Mucosa of descending colon (tissue), 3 donors: ENCODE measurements around the gene PAN3. TPM values are rescaled to one million over a fixed set of nuclear protein-coding genes. Genes with fewer than 3 reads are reported as not detected.
A peak's percentile ranks its signal among the peaks of the same experiment; 100 is the strongest.

Source experiments
- ATAC-seq: fragments of 200-7000 bp; cut with Tn5 transposase; one replicate; pipeline ENCODE4 v1.9.1; 2020; ENCODE audit warnings: mild to moderate bottlenecking, moderate library complexity
- DNase-seq, 3 donors: peaks; one replicate each; pipeline ENCODE4 v3.0.0-alpha.2; 2020
- H3K36me3 ChIP-seq: fragments of 200-600 bp; one replicate; pipeline ENCODE4 v1.8.0; 2021; ENCODE audit warnings: low read depth, mild to moderate bottlenecking
- H3K4me1 ChIP-seq: fragments of 200-600 bp; one replicate; pipeline ENCODE4 v1.8.0; 2021; ENCODE audit warnings: low read depth, mild to moderate bottlenecking
- H3K4me3 ChIP-seq: fragments of 200-600 bp; one replicate; pipeline ENCODE4 v1.8.0; 2021; ENCODE audit warnings: mild to moderate bottlenecking
- H3K9me3 ChIP-seq: fragments of 200-600 bp; one replicate; pipeline ENCODE4 v1.8.0; 2021; ENCODE audit warnings: mild to moderate bottlenecking
- CTCF ChIP-seq: fragments of 200-600 bp; IDR thresholded peaks from one replicate; pipeline ENCODE4 v1.8.0; 2022; ENCODE audit warnings: antibody characterized with exemption, mild to moderate bottlenecking
- intact Hi-C, 2 donors: fragments of 100-400 bp; cut with DNase I in 1 of 2; cut with micrococcal nuclease in 1 of 2; formaldehyde crosslinking; loops; one replicate each; pipeline versions ENCODE4 v1.11.0 to v1.11.1; 2022; cut with DNase I, micrococcal nuclease
- total RNA-seq, 3 donors: library from RNA; stranded (reverse); fragmentation: NEBNext Ultra II Directional in 2 of 3; extraction: Animal tissue kit (Norgen Biotek cat#: 25700) in 2 of 3; gene quantifications; one replicate each; pipeline versions ENCODE4 v1.2.1 to v1.2.4, GENCODE V29; 2021 to 2023
- donor health status: DM: no; HTN: no; CAD: no; lungs with moderate emphysema.
- donor health status: DM: no; HTN: no; CAD: no.
- donor health status: DM: no; HTN: yes; CAD: no.

The PAN3 gene
- total RNA-seq, 3 donors from 2014 or later, result 28.4 to 43.7 (median 40.2) TPM

DNA sequence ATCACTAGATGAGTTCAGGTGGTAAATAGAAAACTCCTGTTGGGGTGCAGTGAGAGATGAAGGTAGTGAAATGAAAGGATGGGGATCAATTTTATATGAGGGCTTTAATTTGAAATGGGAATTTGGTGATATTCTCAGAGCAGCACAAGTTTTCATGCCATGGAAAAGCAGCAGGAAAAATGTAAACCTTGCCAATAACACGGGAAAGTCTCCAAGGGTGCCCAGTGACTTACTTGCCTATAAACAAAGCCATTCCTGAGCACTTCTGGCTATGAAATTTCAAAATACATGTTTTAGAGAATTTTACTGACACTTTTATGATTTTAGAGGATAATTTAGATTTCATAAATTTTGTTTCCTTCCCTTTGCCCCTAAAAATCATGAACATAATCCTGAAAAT, 21.6 kb upstream of the PAN3 start:
- ATAC-seq (no peak), DNase-seq (no peak)
- TF ChIP-seq CTCF, result no peak
- H3K4me1 ChIP-seq, result no peaks in the 10 kb centered on the region
- intact Hi-C loops, result no loop called here
- no peaks in the 10 kb centered on the region for H3K36me3 ChIP-seq
- H3K4me3 ChIP-seq, result no peak overlapping the region
- no peaks in the 10 kb centered on the region for H3K9me3 ChIP-seq

DNA sequence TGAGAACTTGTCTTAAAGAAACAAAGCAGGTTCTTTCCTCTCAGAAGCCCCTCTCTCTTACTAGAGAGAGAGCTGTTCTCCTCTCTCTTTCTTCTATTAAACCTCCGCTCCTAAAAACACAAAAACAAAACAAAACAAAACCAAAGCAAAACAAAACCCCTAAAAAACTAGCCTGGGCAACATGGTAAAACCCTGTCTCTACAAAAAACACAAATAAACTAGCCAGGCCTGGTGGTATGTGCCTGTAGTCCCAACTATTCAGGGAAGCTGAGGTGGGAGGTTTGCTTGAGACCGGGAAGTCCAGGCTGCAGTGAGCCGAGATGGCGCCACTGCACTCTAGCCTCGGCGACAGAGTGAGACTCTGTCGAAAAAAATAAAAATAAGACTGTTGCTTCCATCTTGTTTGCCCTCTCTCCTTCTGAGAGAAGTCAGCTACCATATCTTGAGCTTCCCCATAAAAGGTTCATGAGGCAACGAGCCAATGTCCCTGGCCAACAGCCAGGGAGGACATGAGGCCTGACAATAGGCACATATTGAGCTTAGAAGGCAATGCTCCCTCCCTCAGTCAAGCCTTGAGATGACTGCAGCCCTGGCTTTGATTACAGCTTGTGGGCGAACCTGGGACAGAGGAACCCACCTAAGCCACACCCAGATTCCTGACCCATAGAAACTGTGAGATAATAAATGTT, 20.5 kb upstream of the PAN3 start:
- Histone ChIP-seq H3K4me3 (no peak overlapping the region), H3K4me1 (no peaks in the 10 kb centered on the region), H3K9me3 (no peaks in the 10 kb centered on the region), H3K36me3 (no peaks in the 10 kb centered on the region)
- intact Hi-C loops, result no loop called here
- no peak for TF ChIP-seq CTCF
- DNase-seq (peak in 2 of 3 donors; percentile 74 to 76), ATAC-seq (peak; percentile 60)

DNA sequence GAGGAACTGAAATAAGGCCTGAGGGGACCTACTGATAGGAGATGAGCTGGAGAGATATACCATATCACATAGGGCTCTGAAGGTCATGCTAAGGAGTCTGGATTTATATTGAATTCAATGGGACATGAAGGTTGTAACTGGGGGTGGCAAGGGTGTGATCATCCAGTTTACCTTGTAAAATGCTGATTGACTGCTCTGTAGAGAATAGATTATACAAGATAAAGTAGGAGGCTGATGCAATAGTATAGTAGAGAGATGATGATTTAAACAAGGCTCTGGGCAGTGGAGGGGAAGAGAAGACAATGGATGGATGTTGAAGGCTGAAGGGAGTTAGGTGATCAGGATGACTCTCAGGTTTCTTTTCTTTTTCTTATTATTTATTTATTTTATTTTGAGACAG, 18.0 kb upstream of the PAN3 start:
- ATAC-seq, result no peak
- no peak for TF ChIP-seq CTCF

DNA sequence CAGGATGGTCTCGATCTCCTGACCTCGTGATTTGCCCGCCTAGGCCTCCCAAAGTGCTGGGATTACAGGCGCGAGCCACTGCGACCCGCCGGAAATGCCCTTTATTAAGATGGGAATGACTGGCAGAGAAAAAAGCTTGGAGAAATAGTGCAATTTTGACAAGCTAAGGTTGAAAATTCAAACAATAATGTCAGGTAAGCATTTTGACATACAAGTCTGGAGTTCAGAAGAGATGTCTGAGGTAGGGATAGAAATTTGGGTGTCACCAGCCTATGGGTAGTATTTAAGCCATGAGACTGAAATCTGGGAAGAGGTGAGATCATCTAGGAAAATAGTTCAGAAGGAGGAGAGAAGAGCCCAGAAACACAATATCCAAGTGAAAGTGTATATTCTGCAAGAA, 17.1 kb upstream of the PAN3 start:
- H3K4me1 ChIP-seq, result no peaks in the 10 kb centered on the region
- no peak overlapping the region for H3K4me3 ChIP-seq
- ATAC-seq, result no peak
- intact Hi-C loops, result no loop called here
- H3K36me3 ChIP-seq, result no peaks in the 10 kb centered on the region
- TF ChIP-seq CTCF, result no peak
- no peak for DNase-seq
- H3K9me3 ChIP-seq, result no peaks in the 10 kb centered on the region

More for the DNA sequence above, 18.0 kb upstream of the PAN3 start:
- intact Hi-C loops, result no loop called here
- no peaks in the 10 kb centered on the region for H3K4me1 ChIP-seq
- DNase-seq, result no peak
- no peak overlapping the region for H3K4me3 ChIP-seq
- no peaks in the 10 kb centered on the region for H3K36me3 ChIP-seq
- no peaks in the 10 kb centered on the region for H3K9me3 ChIP-seq

DNA sequence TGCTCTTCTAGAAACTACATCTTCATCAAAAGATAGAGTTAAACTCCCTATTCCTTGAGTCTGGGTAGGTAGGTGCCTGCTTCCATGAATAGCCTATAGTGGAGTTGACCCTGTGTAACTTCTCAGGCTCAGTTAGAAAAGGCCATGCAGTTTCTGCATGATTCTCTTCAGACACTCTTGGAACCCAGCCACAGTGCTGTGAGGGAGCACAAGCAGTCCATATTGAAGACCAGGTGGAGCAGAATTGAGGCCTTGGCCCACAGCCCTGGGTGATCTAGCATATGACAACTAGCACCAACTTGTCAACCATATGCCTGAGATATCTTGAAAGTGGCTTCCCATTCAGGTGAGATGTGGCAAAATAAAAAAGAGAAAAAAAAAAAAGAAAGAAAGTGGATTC, 10.3 kb upstream of the PAN3 start:
- ATAC-seq (no peak), DNase-seq (no peak)
- intact Hi-C loops, result no loop called here
- no peaks in the 10 kb centered on the region for H3K36me3 ChIP-seq
- no peaks in the 10 kb centered on the region for H3K4me1 ChIP-seq
- TF ChIP-seq CTCF, result no peak
- H3K9me3 ChIP-seq, result no peaks in the 10 kb centered on the region
- no peak overlapping the region for H3K4me3 ChIP-seq

DNA sequence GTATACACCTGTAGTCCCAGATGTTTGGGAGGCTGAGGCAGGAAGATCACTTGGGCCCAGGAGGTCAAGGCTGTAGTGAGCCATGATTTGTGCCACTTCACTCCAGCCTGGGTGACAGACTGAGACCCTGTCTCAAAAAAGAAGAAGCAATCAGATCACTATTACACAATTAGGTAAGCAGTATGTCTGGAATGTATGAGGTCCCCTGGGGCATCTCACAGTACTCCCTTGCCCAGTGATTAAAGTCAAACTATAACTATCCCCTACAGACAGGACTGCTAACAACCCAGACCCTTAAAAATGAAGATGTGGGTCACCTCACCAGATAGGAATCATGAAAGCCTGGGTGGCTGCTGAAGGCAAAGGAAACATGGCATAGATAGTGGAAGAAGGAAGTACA, 9.4 kb upstream of the PAN3 start:
- ATAC-seq, result no peak
- intact Hi-C loops, result no loop called here
- Histone ChIP-seq H3K4me1 (no peaks in the 10 kb centered on the region), H3K36me3 (no peaks in the 10 kb centered on the region), H3K9me3 (no peaks in the 10 kb centered on the region), H3K4me3 (no peak overlapping the region)
- no peak for DNase-seq
- TF ChIP-seq CTCF, result no peak
